Activated CD4-positive, alpha-beta memory T cell treated with anti-CD3 and anti-CD28 coated beads, Interleukin-2, amount 10 ng/mL, durations not matched to agents 7 days and 5 days (primary cell): ENCODE results near the gene COL9A3. TPM values are rescaled to one million over a fixed set of nuclear protein-coding genes. Genes with fewer than 3 reads are reported as not detected.

Source experiments
- CTCF ChIA-PET: fragments of 350-600 bp; sonication (Branson Sonifier 250); formaldehyde crosslinking; loops from one replicate; lab custom pipeline; 2021; ENCODE audit warnings: antibody characterized with exemption, inconsistent platforms; lab: Charles Lee
- POLR2A ChIA-PET: fragments of 350-600 bp; sonication (Branson Sonifier 250); formaldehyde crosslinking; loops from one replicate; lab custom pipeline; 2021; ENCODE audit warnings: antibody characterized with exemption; lab: Charles Lee
- DNase-seq: peaks from one replicate; pipeline ENCODE4 v3.0.0-alpha.2; 2020
- H3K27ac Mint-ChIP-seq: one replicate; pipeline ENCODE4 v1.8.0; 2021; ENCODE audit warnings: mild to moderate bottlenecking, mixed read lengths
- H3K27me3 Mint-ChIP-seq: one replicate; pipeline ENCODE4 v1.8.0; 2021; ENCODE audit warnings: mixed read lengths
- H3K36me3 Mint-ChIP-seq: one replicate; pipeline ENCODE4 v1.8.0; 2021; ENCODE audit warnings: low read depth, mixed read lengths
- H3K4me1 Mint-ChIP-seq: one replicate; pipeline ENCODE4 v1.8.0; 2021; ENCODE audit warnings: mixed read lengths
- H3K4me3 Mint-ChIP-seq: one replicate; pipeline ENCODE4 v1.8.0; 2021; ENCODE audit warnings: mild to moderate bottlenecking, mixed read lengths
- H3K9me3 Mint-ChIP-seq: one replicate; pipeline ENCODE4 v1.8.0; 2021; ENCODE audit warnings: mixed read lengths
- total RNA-seq, 2 experiments: library from RNA; stranded (reverse); gene quantifications; one replicate each; pipeline ENCODE4 v1.2.3, GENCODE V29; 2021

Gene COL9A3
- total RNA-seq, 2 experiments from 2014 or later: not detected

DNA sequence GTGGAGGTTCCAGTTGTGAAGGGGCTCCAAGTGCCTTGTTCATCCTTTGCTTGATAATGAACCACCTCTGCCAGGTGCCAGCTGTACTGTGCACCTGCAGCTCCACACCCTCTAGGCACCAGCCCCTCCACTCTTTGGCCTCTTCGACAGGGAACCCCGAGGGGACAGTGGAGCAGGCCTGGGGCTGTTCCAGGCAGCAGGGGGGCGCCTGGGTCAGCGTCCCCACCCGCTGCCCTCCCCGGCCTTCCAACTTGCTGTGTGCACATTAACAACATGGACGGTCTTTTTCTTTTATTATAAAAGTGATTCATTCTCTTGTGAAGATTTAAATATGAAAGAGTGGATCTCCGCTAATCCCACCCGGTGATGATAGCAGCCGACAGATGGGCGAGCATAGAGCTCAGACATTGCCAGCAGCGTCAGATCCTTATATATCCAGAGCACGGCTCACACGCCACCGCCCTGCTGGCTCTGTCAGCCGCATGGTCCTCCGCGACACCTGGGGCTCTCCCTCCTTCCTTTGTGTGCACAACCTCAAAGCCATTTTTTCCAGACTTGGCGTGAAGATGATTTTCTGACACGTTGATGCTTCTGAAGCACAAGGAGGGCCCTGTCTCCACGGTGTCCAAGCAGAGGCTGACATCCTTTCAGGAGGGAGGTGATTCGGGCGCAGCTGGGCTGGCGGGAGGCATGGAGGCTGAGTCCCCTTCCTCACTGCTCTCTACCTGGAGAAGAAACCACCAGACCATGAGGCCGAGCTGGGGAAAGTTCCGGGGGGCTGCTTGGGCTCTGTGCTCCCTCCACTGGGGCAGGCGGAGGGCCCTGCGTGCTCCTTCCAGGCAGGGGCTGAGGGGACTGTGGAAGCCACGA is 42.8 kb upstream of the COL9A3 start:
- H3K27ac Mint-ChIP-seq: no peak overlapping the region
- POLR2A ChIA-PET: interaction anchor here (1.9 kb wide), 1 partner anchor 34 kb away, joined by 6 read pairs; no protein-coding TSS in a partner anchor

DNA sequence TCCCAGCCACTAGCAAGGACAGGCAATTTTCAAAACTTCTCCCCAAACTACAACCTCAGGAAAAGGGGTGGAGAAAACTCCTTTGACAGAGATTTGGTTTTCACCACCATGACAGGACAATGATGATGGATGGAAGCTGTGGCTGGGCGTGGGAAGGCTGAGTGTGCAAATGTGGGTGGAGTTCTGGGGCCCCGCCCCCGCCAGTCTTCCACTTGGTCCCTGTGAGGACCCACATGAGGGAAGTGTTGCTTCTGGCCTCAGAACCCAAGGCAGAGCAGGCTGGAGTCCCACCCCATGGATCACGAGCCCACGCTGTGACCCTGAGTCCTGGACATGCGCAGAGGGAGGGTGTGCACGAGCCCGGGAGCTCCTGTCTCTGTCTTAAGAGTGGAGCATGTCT is 42.1 kb upstream of the COL9A3 start:
- CTCF ChIA-PET: interaction anchor here (2.3 kb wide), 1 partner anchor 275 kb away, joined by 6 read pairs; no protein-coding TSS in a partner anchor
- H3K27ac Mint-ChIP-seq: no peak overlapping the region
- POLR2A ChIA-PET: interaction anchor here (2.3 kb wide), 1 partner anchor 34 kb away, joined by 7 read pairs; no protein-coding TSS in a partner anchor
- peaks cover 4% of the 10 kb centered on the region for H3K27me3 Mint-ChIP-seq
- no peak for DNase-seq
- H3K36me3 Mint-ChIP-seq: no peaks in the 10 kb centered on the region
- no peak overlapping the region for H3K4me3 Mint-ChIP-seq
- peaks cover 48% of the 10 kb centered on the region for H3K4me1 Mint-ChIP-seq
- H3K9me3 Mint-ChIP-seq: peaks cover 5% of the 10 kb centered on the region

More for the DNA sequence above, 42.8 kb upstream of the COL9A3 start:
- peaks cover 5% of the 10 kb centered on the region for H3K9me3 Mint-ChIP-seq
- CTCF ChIA-PET: interaction anchor here (2.3 kb wide), 1 partner anchor 274 kb away, joined by 6 read pairs; no protein-coding TSS in a partner anchor
- H3K4me3 Mint-ChIP-seq: no peak overlapping the region
- peaks cover 48% of the 10 kb centered on the region for H3K4me1 Mint-ChIP-seq
- H3K27me3 Mint-ChIP-seq: peaks cover 4% of the 10 kb centered on the region
- H3K36me3 Mint-ChIP-seq: no peaks in the 10 kb centered on the region
- DNase-seq: no peak

DNA sequence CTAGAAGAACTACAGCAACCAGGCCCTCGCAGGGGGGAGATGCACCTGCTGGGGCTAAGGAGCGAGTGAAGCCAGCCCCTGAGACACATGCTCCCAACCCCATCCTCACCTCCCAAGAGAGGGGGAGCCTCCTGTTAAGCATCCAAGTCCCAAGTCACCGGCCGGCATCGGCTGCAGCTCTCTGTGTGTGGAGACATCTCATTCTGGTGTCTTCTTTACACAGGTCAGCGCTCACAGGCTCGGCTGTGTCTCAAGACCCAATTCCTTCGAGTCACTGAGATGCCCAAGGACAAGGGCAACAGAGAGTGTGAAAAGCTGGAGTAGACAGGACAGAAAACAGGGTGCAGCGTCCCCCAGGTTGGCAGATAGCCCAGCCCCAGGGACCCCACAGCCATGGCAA is 41.6 kb upstream of the COL9A3 start:
- Mint-ChIP-seq H3K4me3 (no peak overlapping the region), H3K27ac (no peak overlapping the region), H3K9me3 (peaks cover 5% of the 10 kb centered on the region), H3K4me1 (peaks cover 48% of the 10 kb centered on the region), H3K36me3 (no peaks in the 10 kb centered on the region), H3K27me3 (peaks cover 4% of the 10 kb centered on the region)
- ChIA-PET CTCF (interaction anchor here (2.3 kb wide), 1 partner anchor 276 kb away, joined by 6 read pairs; no protein-coding TSS in a partner anchor), POLR2A (interaction anchor here (2.3 kb wide), 1 partner anchor 35 kb away, joined by 7 read pairs; no protein-coding TSS in a partner anchor)
- no peak for DNase-seq

DNA sequence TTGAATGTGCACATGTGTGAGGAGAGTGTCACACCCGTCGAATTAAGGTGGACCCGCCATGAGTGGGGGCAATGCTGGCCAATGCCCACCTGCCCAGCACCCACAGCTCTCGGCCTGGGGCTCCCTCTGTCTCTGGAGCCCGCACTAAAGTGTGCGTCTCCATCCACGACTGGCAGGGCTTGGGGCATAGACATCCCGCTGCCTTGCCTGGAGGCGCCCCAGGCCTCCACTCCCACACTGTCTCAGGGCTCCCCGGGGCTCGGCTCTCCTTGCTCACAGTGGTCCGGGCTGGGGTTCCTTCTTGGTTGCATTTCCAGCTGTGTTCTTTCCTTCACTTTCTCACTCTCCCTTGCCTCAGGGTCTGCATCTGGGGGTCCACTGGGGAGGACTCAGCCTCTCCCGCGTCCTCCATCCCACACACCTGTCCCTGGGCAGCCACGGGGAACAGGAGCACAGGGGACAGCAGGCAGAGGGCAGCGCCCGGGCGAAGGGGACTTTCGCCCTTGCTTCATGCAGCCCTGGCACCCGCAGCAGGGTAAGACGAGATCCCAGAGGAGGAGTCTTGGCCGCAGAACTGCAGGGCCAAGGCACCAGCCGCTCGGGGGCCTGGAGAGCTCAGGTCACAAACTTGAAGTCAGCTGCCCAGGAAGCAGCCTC is 40.7 kb upstream of the COL9A3 start:
- Mint-ChIP-seq H3K4me3 (peak overlapping the region; percentile 47), H3K9me3 (peaks cover 5% of the 10 kb centered on the region), H3K36me3 (no peaks in the 10 kb centered on the region), H3K27ac (peak overlapping the region; percentile 88), H3K4me1 (peaks cover 48% of the 10 kb centered on the region), H3K27me3 (peaks cover 4% of the 10 kb centered on the region)
- ChIA-PET CTCF (no interaction called here), POLR2A (interaction anchor here (1.1 to 2.3 kb wide), 2 partner anchors 18 to 36 kb away, joined by 3 to 7 read pairs; no protein-coding TSS in a partner anchor)
- no peak for DNase-seq

DNA sequence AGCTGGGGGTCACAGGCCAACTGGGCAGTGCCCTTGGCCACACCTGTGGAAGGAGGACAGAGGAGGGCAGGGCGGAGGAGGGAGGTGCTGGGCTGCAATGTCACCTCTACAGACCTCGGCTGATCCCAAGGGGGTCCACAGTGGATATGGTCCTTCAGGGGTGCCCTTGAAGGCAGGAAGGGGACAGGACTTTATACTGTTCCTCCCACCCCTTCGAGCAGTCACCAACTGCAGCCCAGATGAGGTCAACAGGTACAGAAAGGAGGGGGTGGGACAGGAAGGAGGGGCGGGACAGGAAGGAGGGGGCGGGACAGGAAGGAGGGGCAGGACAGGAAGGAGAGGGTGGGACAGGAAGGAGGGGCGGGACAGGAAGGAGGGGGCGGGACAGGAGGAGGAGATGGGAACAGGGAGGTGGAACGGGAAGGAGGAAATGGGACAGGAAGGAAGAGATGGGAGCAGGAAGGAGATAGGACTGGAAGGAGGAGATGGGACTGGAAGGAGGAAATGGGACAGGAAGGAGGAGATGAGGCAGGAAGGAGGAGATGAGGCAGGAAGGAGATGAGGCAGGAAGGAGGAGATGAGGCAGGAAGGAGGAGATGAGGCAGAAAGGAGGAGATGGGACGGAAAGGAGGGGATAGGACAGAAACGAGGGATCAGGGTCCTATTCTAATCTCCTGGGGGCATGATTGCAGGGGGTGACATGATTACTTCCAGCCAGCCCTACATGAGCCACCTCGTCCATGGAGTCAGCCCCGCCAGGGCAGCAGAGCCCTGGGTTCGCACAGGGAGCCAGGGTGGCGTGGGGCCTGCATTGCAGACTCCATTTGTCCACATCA is 39.9 kb upstream of the COL9A3 start:
- Mint-ChIP-seq H3K27ac (peak overlapping the region; percentile 88), H3K9me3 (peaks cover 5% of the 10 kb centered on the region), H3K4me1 (peaks cover 48% of the 10 kb centered on the region), H3K36me3 (no peaks in the 10 kb centered on the region), H3K4me3 (peak overlapping the region; percentile 47), H3K27me3 (peaks cover 4% of the 10 kb centered on the region)
- peak; percentile 82 for DNase-seq
- ChIA-PET CTCF (no interaction called here), POLR2A (interaction anchor here (1.1 to 2.3 kb wide), 2 partner anchors 17 to 36 kb away, joined by 3 to 7 read pairs; no protein-coding TSS in a partner anchor)

DNA sequence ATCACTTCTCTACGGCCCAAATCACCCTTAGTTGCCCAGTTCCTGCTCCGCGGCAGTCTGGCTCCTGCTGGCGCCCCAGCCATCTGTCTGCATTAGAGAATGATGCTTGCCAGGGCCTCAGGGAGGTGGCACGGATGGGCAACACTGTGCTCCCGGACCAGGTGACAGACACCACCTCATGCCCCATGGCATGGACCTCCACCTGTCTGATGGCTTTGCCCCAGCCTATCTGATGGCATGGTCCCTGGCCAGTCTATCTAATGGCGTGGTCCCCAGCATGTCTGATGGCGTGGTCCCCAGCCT is 39.4 kb upstream of the COL9A3 start:
- H3K27ac Mint-ChIP-seq: peak overlapping the region; percentile 76
- CTCF ChIA-PET: no interaction called here
- H3K4me3 Mint-ChIP-seq: no peak overlapping the region
- peaks cover 5% of the 10 kb centered on the region for H3K9me3 Mint-ChIP-seq
- H3K27me3 Mint-ChIP-seq: peaks cover 4% of the 10 kb centered on the region
- H3K36me3 Mint-ChIP-seq: no peaks in the 10 kb centered on the region
- POLR2A ChIA-PET: no interaction called here
- peaks cover 48% of the 10 kb centered on the region for H3K4me1 Mint-ChIP-seq
- no peak for DNase-seq

DNA sequence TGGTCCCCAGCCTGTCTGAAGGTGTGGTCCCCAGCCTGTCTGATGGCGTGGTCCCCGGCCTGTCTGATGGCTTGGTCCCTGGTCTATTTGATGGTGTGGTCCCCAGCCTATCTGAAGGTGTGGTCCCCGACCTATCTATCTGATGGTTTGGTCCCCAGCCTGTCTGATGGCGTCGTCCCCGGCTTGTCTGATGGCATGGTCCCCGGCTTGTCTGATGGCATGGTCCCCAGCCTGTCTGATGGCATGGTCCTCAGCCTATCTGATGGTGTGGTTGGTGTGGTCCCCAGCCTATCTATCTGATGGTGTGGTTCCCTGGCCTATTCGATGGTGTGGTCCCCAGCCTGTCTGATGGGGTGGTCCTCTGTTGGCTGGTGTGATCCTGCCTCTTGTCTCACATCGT is 38.8 kb upstream of the COL9A3 start:
- Mint-ChIP-seq H3K4me1 (peaks cover 48% of the 10 kb centered on the region), H3K9me3 (peaks cover 5% of the 10 kb centered on the region), H3K36me3 (no peaks in the 10 kb centered on the region), H3K27ac (peak overlapping the region; percentile 23), H3K27me3 (peaks cover 4% of the 10 kb centered on the region), H3K4me3 (no peak overlapping the region)
- no peak for DNase-seq
- POLR2A ChIA-PET: no interaction called here
- CTCF ChIA-PET: no interaction called here

DNA sequence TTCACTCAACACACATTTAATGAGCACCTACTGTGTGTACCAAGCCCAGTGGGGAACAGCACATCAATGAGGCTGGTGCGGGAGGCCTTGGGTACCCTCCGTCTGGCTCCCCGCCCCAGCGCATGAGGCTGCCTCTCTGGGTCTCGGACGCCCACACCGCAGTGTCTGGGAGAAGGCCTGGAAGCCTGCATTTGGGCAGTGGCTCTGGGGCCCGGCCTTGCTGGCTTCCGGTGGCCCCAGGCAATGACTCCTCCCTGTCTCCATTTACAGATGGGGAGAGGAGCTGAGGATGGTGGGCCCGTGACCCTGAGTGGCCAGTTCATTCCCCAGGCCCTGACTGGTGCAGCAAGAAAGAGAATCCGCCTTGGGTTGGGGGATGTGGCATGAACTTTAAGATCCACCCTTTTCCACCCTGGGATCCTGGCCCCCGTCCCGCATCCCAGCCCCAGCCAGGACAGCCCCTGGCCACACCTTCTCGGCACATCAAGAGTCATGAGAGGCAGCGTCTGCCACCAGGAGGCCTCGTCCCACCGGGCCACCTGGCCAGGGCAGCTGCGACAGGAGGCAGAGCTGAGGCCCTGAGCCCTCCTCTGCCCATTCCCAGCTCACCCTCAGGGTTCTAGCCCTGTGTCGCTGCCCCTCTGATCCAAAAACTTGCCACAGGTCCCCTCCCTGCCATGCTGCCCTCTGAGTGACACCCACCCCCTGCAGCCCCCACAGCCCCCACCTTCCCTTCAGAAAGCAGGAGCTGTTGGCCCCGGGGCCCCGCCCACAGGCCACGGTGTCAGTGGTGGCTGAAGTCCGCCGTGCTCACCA is 38.0 kb upstream of the COL9A3 start:
- Mint-ChIP-seq H3K4me3 (no peak overlapping the region), H3K4me1 (peaks cover 44% of the 10 kb centered on the region), H3K36me3 (no peaks in the 10 kb centered on the region), H3K27me3 (peaks cover 4% of the 10 kb centered on the region), H3K27ac (peak overlapping the region; percentile 23), H3K9me3 (peaks cover 5% of the 10 kb centered on the region)
- no peak for DNase-seq
- CTCF ChIA-PET: no interaction called here
- POLR2A ChIA-PET: interaction anchor here (1.2 to 1.3 kb wide), 2 partner anchors 15 to 38 kb away, joined by 4 to 5 read pairs; no protein-coding TSS in a partner anchor

DNA sequence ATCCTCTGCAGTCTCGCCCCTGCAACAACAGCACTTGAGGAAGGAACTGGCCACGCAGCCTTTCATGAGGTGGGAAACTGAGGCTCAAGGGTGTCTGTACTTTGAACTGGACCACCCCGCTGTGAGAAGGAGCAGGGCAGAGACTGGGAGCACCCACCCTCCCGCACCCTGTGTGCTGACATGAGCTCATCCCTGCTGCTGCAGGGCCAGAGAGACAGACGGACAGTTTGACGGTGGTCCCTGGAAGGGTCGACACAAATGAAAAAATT is 37.5 kb upstream of the COL9A3 start:
- POLR2A ChIA-PET: interaction anchor here (1.2 to 1.3 kb wide), 2 partner anchors 15 to 39 kb away, joined by 4 to 5 read pairs; no protein-coding TSS in a partner anchor

DNA sequence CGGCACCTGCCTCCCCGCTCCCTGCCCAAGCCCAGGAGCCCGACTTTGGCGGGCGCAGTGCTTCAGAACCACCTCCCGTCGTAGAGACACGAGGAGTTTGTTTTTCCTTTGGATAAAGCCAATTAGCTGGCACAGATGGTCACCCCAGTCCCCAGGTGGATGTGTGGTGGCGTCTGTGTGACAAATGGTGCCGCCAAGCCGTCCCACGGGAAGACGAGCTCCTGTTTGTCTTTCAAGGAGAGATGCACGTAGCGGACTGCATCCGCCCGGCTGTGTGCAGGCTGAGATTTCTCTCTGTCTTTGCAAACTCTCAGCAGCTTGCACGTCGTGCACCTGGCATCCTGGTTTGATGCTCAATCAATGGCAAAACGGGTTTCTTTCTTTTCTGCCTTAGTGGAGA is 36.6 kb upstream of the COL9A3 start:
- Mint-ChIP-seq H3K27ac (no peak overlapping the region), H3K4me3 (no peak overlapping the region), H3K27me3 (no peaks in the 10 kb centered on the region), H3K4me1 (peaks cover 32% of the 10 kb centered on the region), H3K36me3 (no peaks in the 10 kb centered on the region), H3K9me3 (peaks cover 5% of the 10 kb centered on the region)
- POLR2A ChIA-PET: no interaction called here
- CTCF ChIA-PET: interaction anchor here (0.9 kb wide), 1 partner anchor 11 kb away, joined by 4 read pairs; no protein-coding TSS in a partner anchor
- DNase-seq: no peak

More for the DNA sequence above, 37.5 kb upstream of the COL9A3 start:
- DNase-seq: no peak
- H3K27me3 Mint-ChIP-seq: no peaks in the 10 kb centered on the region
- peaks cover 5% of the 10 kb centered on the region for H3K9me3 Mint-ChIP-seq
- H3K4me1 Mint-ChIP-seq: peaks cover 40% of the 10 kb centered on the region
- CTCF ChIA-PET: no interaction called here
- no peaks in the 10 kb centered on the region for H3K36me3 Mint-ChIP-seq
- no peak overlapping the region for H3K4me3 Mint-ChIP-seq
- H3K27ac Mint-ChIP-seq: no peak overlapping the region

DNA sequence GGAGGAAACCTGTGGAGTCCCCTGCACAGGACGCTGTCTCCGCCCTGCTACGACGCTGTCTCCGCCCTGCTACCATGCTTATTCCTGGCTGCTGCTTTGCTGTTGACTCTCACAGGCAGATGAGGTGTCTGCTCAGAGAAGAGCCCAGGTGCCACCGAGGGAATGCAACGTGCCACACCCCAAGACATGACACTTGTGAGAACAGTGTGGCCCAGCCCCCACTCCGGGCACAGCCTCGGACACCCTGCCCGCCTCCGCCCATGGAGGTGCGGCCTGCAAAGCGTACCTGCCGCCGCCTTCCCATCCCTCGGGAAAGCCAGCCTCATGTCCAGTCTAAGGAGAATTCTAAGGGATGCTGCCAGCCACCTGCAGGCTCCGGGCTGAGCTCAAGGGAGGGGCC is 36.2 kb upstream of the COL9A3 start:
- Mint-ChIP-seq H3K4me3 (no peak overlapping the region), H3K36me3 (no peaks in the 10 kb centered on the region), H3K9me3 (peaks cover 5% of the 10 kb centered on the region), H3K27ac (no peak overlapping the region), H3K27me3 (no peaks in the 10 kb centered on the region), H3K4me1 (peaks cover 27% of the 10 kb centered on the region)
- no peak for DNase-seq
- CTCF ChIA-PET: interaction anchor here (0.9 kb wide), 1 partner anchor 11 kb away, joined by 4 read pairs; no protein-coding TSS in a partner anchor
- POLR2A ChIA-PET: no interaction called here
